GM12878 (cell line): ENCODE measurements around the gene RPSA. TPM values are rescaled to one million over a fixed set of nuclear protein-coding genes. Genes with fewer than 3 reads are reported as not detected.

ENCODE experiments used
- CBX3 ChIP-seq: fragments of 200-600 bp; sonication (generic); IDR thresholded peaks from 2 replicates; pipeline ENCODE4 v1.6.1; 2016; ENCODE audit warnings: low read depth, borderline replicate concordance
- CREB1 ChIP-seq: IDR thresholded peaks from 2 replicates; pipeline ENCODE4 v1.6.1; 2012; ENCODE audit warnings: low read depth, mild to moderate bottlenecking, inconsistent platforms
- EGR1 ChIP-seq, 2 experiments: IDR thresholded peaks; 1 replicate in 1 of 2; 2 replicates in 1 of 2; pipeline ENCODE4 v1.6.1; 2011 to 2012; ENCODE audit warnings: low read depth in 2 of 2, low read length in 2 of 2, borderline replicate concordance in 1 of 2, mild to moderate bottlenecking in 1 of 2, moderate library complexity in 1 of 2
- PML ChIP-seq: IDR thresholded peaks from 2 replicates; pipeline ENCODE4 v1.6.1; 2012; ENCODE audit warnings: low read length, inconsistent platforms
- RELA ChIP-seq: fragments of 450-650 bp; IDR thresholded peaks from 2 replicates; pipeline ENCODE4 v1.8.0; 2014; ENCODE audit warnings: borderline replicate concordance; ENCODE audit not compliant: partially characterized antibody
- RUNX3 ChIP-seq: IDR thresholded peaks from 2 replicates; pipeline ENCODE4 v1.6.1; 2012; ENCODE audit warnings: low read length, inconsistent platforms
- ZBTB33 ChIP-seq: fragments of 450-650 bp; IDR thresholded peaks from 2 replicates; pipeline ENCODE4 v1.6.1; 2017; ENCODE audit warnings: mild to moderate bottlenecking
- polyA plus RNA-seq, 11 experiments: library from polyadenylated mRNA; depleted of rRNA in 4 of 11; unstranded in 6 of 11; stranded (reverse) in 5 of 11; fragments of >200 nt; fragmentation: Nextera tagmentation in 4 of 11; fragmentation: Illumina TruSeq in 1 of 11; extraction: Ambion mirVana in 4 of 11; extraction: Trizol in 1 of 11; gene quantifications; 1 replicate in 1 of 11; 2 replicates in 10 of 11; pipeline versions ENCODE4 v1.2.1 to v1.2.3, GENCODE V29; 2011 to 2016; ENCODE audit warnings: inconsistent platforms in 2 of 11, missing spikeins in 2 of 11, low read depth in 1 of 11
- total RNA-seq, 4 experiments: library from RNA; depleted of rRNA in 3 of 4; stranded (reverse); fragments of >200 nt in 3 of 4; fragmentation: Illumina TruSeq in 1 of 4; extraction: Trizol in 1 of 4; gene quantifications; 2 replicates each; pipeline versions ENCODE4 v1.2.1 to v1.2.3, GENCODE V29; 2013 to 2021
- TF ChIP-seq, protein P1 (sequence below), 3 experiments: IDR thresholded peaks in 2 of 3; conservative IDR thresholded peaks in 1 of 3; 2 replicates each; pipeline ENCODE4 v1.5.1; 2011; ENCODE audit warnings: low read depth in 3 of 3, low read length in 3 of 3, mild to moderate bottlenecking in 3 of 3, control low read depth in 2 of 3, moderate library complexity in 2 of 3, inconsistent platforms in 1 of 3, mixed read lengths in 1 of 3; ENCODE audit not compliant: control insufficient read depth in 2 of 3, insufficient read depth in 1 of 3; ENCODE audit errors: extremely low read depth in 1 of 3

RPSA gene
- total and polyA plus RNA-seq, 10 of the 15 experiments (the other 5 are each of a cell fraction or from before 2014, with no cell fraction given), result 1,012 to 5,036 (median 3,460) TPM

GRCh38 chr3:39406368-39407258 is at the start of gene RPSA (continued):
- TF ChIP-seq, protein P1, sequence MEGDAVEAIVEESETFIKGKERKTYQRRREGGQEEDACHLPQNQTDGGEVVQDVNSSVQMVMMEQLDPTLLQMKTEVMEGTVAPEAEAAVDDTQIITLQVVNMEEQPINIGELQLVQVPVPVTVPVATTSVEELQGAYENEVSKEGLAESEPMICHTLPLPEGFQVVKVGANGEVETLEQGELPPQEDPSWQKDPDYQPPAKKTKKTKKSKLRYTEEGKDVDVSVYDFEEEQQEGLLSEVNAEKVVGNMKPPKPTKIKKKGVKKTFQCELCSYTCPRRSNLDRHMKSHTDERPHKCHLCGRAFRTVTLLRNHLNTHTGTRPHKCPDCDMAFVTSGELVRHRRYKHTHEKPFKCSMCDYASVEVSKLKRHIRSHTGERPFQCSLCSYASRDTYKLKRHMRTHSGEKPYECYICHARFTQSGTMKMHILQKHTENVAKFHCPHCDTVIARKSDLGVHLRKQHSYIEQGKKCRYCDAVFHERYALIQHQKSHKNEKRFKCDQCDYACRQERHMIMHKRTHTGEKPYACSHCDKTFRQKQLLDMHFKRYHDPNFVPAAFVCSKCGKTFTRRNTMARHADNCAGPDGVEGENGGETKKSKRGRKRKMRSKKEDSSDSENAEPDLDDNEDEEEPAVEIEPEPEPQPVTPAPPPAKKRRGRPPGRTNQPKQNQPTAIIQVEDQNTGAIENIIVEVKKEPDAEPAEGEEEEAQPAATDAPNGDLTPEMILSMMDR (IDR thresholded peaks at IDR 0.05 in 2 of 3, conservative IDR thresholded peaks at IDR 0.05 in 1 of 3; ENCODE audit: control insufficient read depth in 2 of 3, extremely low read depth in 1 of 3, insufficient read depth in 1 of 3, low read depth in 3 of 3, low read length in 3 of 3), result peak; percentile 42 to 55 (median 42); a peak in 5 of 6 replicates
- peak in 1 of 2 experiments; percentile 67; a peak in 1 of 3 replicates for TF ChIP-seq EGR1 (IDR thresholded peaks at IDR 0.05; ENCODE audit: borderline replicate concordance in 1 of 2, low read depth in 2 of 2, low read length in 2 of 2)
- no peak for TF ChIP-seq CBX3
- peak; percentile 99 for TF ChIP-seq PML
- no peak for TF ChIP-seq ZBTB33
- TF ChIP-seq CREB1, result peak; percentile 92
- TF ChIP-seq RELA, result peak; percentile 38
- TF ChIP-seq RUNX3, result peak; percentile 65
